NCI-H748 (cell line): ENCODE measurements around the gene CACNA1I.

Source experiments
- DNase-seq: peaks from one replicate; lab custom pipeline; 2025; ENCODE audit not compliant: unreplicated experiment; lab: John Stamatoyannopoulos, UW

Gene CACNA1I

GRCh38 chr22:39646398-39647063 is 76.0 kb downstream of the CACNA1I start:
- no peak for DNase-seq

- DNase-seq: no peak
These were observed 77.5 kb downstream of the CACNA1I start for GRCh38 chr22:39647836-39648629.

- no peak for DNase-seq
These were observed 78.0 kb downstream of the CACNA1I start for GRCh38 chr22:39648630-39648950.

- no peak for DNase-seq
These were observed 79.0 kb downstream of the CACNA1I start for GRCh38 chr22:39649500-39650089.

GRCh38 chr22:39651053-39651996 is 80.8 kb downstream of the CACNA1I start:
- DNase-seq: no peak

GRCh38 chr22:39652990-39653786 is 82.6 kb downstream of the CACNA1I start:
- no peak for DNase-seq

- no peak for DNase-seq
These were observed 83.2 kb downstream of the CACNA1I start for GRCh38 chr22:39653787-39654077.

- DNase-seq: no peak
These were observed 83.8 kb downstream of the CACNA1I start for GRCh38 chr22:39654131-39654926.

- DNase-seq: no peak
These were observed 84.5 kb downstream of the CACNA1I start for GRCh38 chr22:39655004-39655579.

GRCh38 chr22:39655831-39656230 is 85.3 kb downstream of the CACNA1I start:
- peak; percentile 13 for DNase-seq

- DNase-seq: no peak
These were observed 86.2 kb downstream of the CACNA1I start for GRCh38 chr22:39656495-39657490.

GRCh38 chr22:39658367-39658766 is 87.8 kb downstream of the CACNA1I start:
- no peak for DNase-seq

- no peak for DNase-seq
These were observed 88.4 kb downstream of the CACNA1I start for GRCh38 chr22:39658806-39659463.

GRCh38 chr22:39661501-39661841 is 90.9 kb downstream of the CACNA1I start:
- no peak for DNase-seq

- DNase-seq: no peak
These were observed 91.5 kb downstream of the CACNA1I start for GRCh38 chr22:39661842-39662685.

GRCh38 chr22:39662686-39663052 is 92.1 kb downstream of the CACNA1I start:
- no peak for DNase-seq

- no peak for DNase-seq
These were observed 93.2 kb downstream of the CACNA1I start for GRCh38 chr22:39663751-39664150.
